Thoracic aorta (tissue), 2 donors: ENCODE measurements around the gene TRIP13. TPM values are rescaled to one million over a fixed set of nuclear protein-coding genes. Genes with fewer than 3 reads are reported as not detected.

Experiments used
- ATAC-seq: fragments of 150-250 bp; one replicate; pipeline ENCODE4 v1.8.0; 2017; ENCODE audit warnings: low read depth; ENCODE audit not compliant: insufficient number of reproducible peaks, low FRiP score
- DNase-seq: peaks from one replicate; pipeline ENCODE4 v3.0.0-alpha.2; 2020; ENCODE audit warnings: low spot score
- H3K27ac ChIP-seq, 2 donors: fragments of 200-600 bp; sonication (generic); 1 replicate in 1 of 2; 2 replicates in 1 of 2; pipeline ENCODE4 v1.5.1; 2016; ENCODE audit warnings: mild to moderate bottlenecking in 2 of 2, moderate library complexity in 2 of 2
- H3K27me3 ChIP-seq: fragments of 200-600 bp; sonication (generic); replicated peaks from 2 replicates; pipeline ENCODE4 v1.6.0; 2016; ENCODE audit warnings: mild to moderate bottlenecking; ENCODE audit not compliant: insufficient read depth
- H3K36me3 ChIP-seq: fragments of 200-600 bp; sonication (generic); one replicate; pipeline ENCODE4 v1.5.1; 2016
- H3K4me1 ChIP-seq, 2 donors: fragments of 200-600 bp; sonication (generic); 1 replicate in 1 of 2; 2 replicates in 1 of 2; pipeline versions ENCODE4 v1.5.1 to v1.6.0; 2016; ENCODE audit warnings: low read depth in 2 of 2, mild to moderate bottlenecking in 1 of 2; ENCODE audit not compliant: control insufficient read depth in 1 of 2
- H3K4me3 ChIP-seq: fragments of 200-600 bp; sonication (generic); 2 replicates; pipeline ENCODE4 v1.5.1; 2016; ENCODE audit warnings: mild to moderate bottlenecking
- H3K9me3 ChIP-seq: fragments of 200-600 bp; sonication (generic); 2 replicates; pipeline ENCODE4 v1.5.1; 2016
- total RNA-seq, 2 donors: library from RNA; depleted of rRNA; stranded (reverse); fragments of >200 nt; gene quantifications; one replicate each; pipeline versions ENCODE4 v1.1.0 to v1.2.3, GENCODE V29; 2016
- TF ChIP-seq, protein P1 (sequence below): fragments of 200-600 bp; sonication (generic); IDR thresholded peaks from one replicate; pipeline ENCODE4 v1.5.1; 2019; ENCODE audit warnings: antibody characterized with exemption

Gene TRIP13
- total RNA-seq, 2 donors from 2014 or later, result 1.6 TPM; not detected in 1

GRCh38 chr5:945691-946551 is 53.2 kb downstream of the TRIP13 start:
- TF ChIP-seq, protein P1, sequence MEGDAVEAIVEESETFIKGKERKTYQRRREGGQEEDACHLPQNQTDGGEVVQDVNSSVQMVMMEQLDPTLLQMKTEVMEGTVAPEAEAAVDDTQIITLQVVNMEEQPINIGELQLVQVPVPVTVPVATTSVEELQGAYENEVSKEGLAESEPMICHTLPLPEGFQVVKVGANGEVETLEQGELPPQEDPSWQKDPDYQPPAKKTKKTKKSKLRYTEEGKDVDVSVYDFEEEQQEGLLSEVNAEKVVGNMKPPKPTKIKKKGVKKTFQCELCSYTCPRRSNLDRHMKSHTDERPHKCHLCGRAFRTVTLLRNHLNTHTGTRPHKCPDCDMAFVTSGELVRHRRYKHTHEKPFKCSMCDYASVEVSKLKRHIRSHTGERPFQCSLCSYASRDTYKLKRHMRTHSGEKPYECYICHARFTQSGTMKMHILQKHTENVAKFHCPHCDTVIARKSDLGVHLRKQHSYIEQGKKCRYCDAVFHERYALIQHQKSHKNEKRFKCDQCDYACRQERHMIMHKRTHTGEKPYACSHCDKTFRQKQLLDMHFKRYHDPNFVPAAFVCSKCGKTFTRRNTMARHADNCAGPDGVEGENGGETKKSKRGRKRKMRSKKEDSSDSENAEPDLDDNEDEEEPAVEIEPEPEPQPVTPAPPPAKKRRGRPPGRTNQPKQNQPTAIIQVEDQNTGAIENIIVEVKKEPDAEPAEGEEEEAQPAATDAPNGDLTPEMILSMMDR, result no peak
- no peak for DNase-seq

GRCh38 chr5:946720-947625 is 54.3 kb downstream of the TRIP13 start:
- no peaks in the 10 kb centered on the region for H3K36me3 ChIP-seq
- DNase-seq (no peak), ATAC-seq (no peak)
- no peaks in the 10 kb centered on the region for H3K27me3 ChIP-seq
- no peak overlapping the region for H3K27ac ChIP-seq
- H3K4me3 ChIP-seq, result no peak overlapping the region
- TF ChIP-seq, protein P1, result no peak
- H3K4me1 ChIP-seq, result no peaks in the 10 kb centered on the region
- H3K9me3 ChIP-seq, result no peaks in the 10 kb centered on the region

More at GRCh38 chr5:945691-946551, 53.2 kb downstream of the TRIP13 start:
- Histone ChIP-seq H3K9me3 (no peaks in the 10 kb centered on the region), H3K27ac (no peak overlapping the region), H3K4me1 (no peaks in the 10 kb centered on the region), H3K36me3 (no peaks in the 10 kb centered on the region), H3K27me3 (no peaks in the 10 kb centered on the region), H3K4me3 (no peak overlapping the region)
- ATAC-seq, result no peak

DNA sequence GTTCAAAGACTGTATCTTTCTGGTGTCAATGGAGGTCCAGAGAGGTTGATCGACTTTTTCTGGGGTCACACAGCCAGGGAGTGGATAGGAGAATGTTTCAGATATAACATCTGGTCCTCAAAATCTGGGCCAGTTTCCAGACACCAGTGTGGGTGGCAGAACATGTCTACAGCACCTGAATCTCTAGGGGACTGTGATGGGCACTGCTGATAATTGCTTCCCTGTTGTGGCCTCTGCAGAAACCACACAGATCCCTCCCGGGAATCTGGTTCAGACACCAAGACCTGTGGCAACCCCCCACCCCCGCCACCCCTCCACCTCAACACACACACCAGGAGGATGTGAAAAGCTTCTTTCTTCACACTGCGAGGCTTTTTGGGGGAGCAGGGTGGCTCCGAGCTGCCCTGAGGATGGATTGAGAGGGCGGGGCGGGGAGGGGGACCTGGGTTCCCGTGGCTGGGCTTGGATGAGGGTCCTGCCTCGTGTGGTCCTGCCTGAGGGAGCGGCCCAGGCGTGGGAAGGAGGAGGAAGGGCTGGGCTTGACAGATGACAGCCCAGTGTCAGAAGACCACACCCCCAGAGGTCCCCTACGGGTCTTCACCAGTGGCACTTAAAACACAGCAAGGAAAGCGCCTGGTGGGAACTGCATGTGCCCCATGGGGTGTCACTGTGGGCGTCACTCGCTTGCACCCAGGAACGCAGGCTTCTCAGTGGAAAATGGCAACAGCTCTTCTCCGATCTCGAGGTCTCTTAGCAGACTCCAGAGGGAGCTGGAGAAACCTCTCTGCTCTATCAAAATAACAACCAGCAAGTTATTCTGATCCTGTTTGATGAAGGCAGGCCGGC is 55.2 kb downstream of the TRIP13 start:
- H3K4me3 ChIP-seq, result no peak overlapping the region
- TF ChIP-seq, protein P1, result no peak
- no peaks in the 10 kb centered on the region for H3K27me3 ChIP-seq
- DNase-seq (no peak), ATAC-seq (no peak)
- H3K4me1 ChIP-seq, result no peaks in the 10 kb centered on the region
- no peaks in the 10 kb centered on the region for H3K36me3 ChIP-seq
- no peaks in the 10 kb centered on the region for H3K9me3 ChIP-seq
- H3K27ac ChIP-seq, result no peak overlapping the region

DNA sequence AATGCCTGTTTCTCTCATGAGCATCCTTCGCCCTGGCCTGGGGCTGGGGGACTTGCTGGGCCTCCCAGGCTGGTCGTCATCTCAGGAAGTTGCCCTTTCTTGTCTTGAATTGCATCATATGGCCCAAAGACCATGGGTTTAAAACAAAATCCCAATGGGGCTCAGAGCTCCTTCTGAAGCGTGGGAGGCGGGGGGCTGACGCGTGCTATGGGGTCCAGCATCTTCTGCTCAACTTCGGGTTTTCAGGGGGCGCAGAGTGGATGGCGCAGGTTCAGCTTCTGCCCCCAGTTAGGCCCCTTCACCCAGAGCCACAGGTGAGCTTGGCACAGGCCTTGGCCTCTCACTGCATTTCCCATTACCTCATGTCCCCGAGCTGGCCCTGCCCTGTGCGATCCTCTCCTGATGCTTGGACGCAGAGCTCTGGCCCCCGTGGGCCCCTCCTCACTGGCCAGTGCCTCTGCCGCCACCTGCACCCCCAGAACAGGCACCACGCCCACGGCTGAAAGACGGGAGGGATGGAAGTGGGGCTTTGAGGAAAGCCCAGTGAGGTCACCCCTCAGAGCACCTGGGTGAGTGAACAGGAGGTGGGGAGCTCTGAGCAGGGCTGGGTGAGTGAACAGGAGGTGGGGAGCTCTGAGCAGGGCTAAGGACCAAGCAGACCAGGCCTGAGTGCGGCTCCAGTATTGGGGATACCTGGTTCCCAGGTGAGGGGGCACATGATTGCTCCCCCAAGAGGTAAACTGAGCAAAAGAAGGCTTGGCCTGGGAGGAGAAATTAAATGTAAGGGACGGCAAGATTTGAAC is 56.0 kb downstream of the TRIP13 start:
- Histone ChIP-seq H3K27me3 (no peaks in the 10 kb centered on the region), H3K9me3 (no peaks in the 10 kb centered on the region), H3K4me1 (no peaks in the 10 kb centered on the region), H3K4me3 (no peak overlapping the region), H3K36me3 (no peaks in the 10 kb centered on the region), H3K27ac (no peak overlapping the region)
- DNase-seq (no peak), ATAC-seq (no peak)
- TF ChIP-seq, protein P1, result no peak
